Esophagus muscularis mucosa (tissue), 3 donors: ENCODE data around the gene CCDC40.

Experiments used
- CTCF ChIP-seq, 3 experiments: fragments of 200-600 bp in 2 of 3; fragments of 450-650 bp in 1 of 3; sonication (generic) in 2 of 3; IDR thresholded peaks; one replicate each; pipeline ENCODE4 v1.5.1; 2017 to 2019; ENCODE audit warnings: antibody characterized with exemption in 3 of 3, mild to moderate bottlenecking in 2 of 3, moderate library complexity in 1 of 3
- POLR2AphosphoS5 ChIP-seq, 2 donors: sonication (generic); formaldehyde crosslinking; IDR thresholded peaks; one replicate each; pipeline ENCODE4 v1.6.1; 2017; ENCODE audit warnings: antibody characterized with exemption in 2 of 2

GRCh38 chr17:79992649-79993389, 43.6 kb upstream of the CCDC40 start:
- TF ChIP-seq POLR2AphosphoS5 (IDR thresholded peaks at IDR 0.05), result no peak
- TF ChIP-seq CTCF (IDR thresholded peaks at IDR 0.05), result no peak
